B cell (primary cell): ENCODE measurements around the gene LRRC47. TPM values are rescaled to one million over a fixed set of nuclear protein-coding genes. Genes with fewer than 3 reads are reported as not detected.
"Not testable (repeated sequence)": the region's sequence is repeated elsewhere in the genome, so short reads cannot be mapped to it uniquely, and the experiment has no call there.

Experiments
- ATAC-seq: fragments of 200-7000 bp; cut with Tn5 transposase; one replicate; pipeline ENCODE4 v1.10.0; 2021; ENCODE audit warnings: low read depth, mild to moderate bottlenecking, moderate number of reproducible peaks, moderate library complexity
- CTCF ChIA-PET: fragments of 350-600 bp; sonication (Branson Sonifier 250); formaldehyde crosslinking; loops from one replicate; lab custom pipeline; 2021; ENCODE audit warnings: antibody characterized with exemption, inconsistent platforms; lab: Charles Lee
- POLR2A ChIA-PET: fragments of 350-600 bp; sonication (Branson Sonifier 250); formaldehyde crosslinking; loops from one replicate; lab custom pipeline; 2021; ENCODE audit warnings: antibody characterized with exemption; lab: Charles Lee
- DNase-seq: peaks from one replicate; pipeline ENCODE4 v3.0.0; 2013
- H2AFZ ChIP-seq: 2 replicates; pipeline ENCODE4 v1.6.1; 2012; ENCODE audit warnings: mild to moderate bottlenecking, low read depth, low read length; ENCODE audit not compliant: insufficient read depth, poor library complexity, severe bottlenecking
- H3K27ac ChIP-seq, 2 donors: 1 replicate in 1 of 2; 2 replicates in 1 of 2; pipeline ENCODE4 v1.5.1; 2012 to 2013; ENCODE audit warnings: low read length in 2 of 2, mild to moderate bottlenecking in 2 of 2, moderate library complexity in 1 of 2
- H3K27me3 ChIP-seq, 4 experiments: fragments of 200-600 bp in 1 of 4; sonication (generic) in 1 of 4; replicated peaks in 1 of 4; 1 replicate in 2 of 4; 2 replicates in 2 of 4; pipeline versions ENCODE4 v1.6.1 to v1.7.0; 2013 to 2016; ENCODE audit warnings: low read length in 3 of 4, mild to moderate bottlenecking in 2 of 4, mixed read lengths in 1 of 4, moderate library complexity in 1 of 4; ENCODE audit not compliant: insufficient read depth in 4 of 4, control insufficient read depth in 3 of 4; ENCODE audit errors: control extremely low read depth in 1 of 4
- H3K36me3 ChIP-seq, 2 experiments: replicated peaks in 1 of 2; 1 replicate in 1 of 2; 2 replicates in 1 of 2; pipeline versions ENCODE4 v1.6.1 to v1.7.1; 2013; ENCODE audit warnings: low read length in 1 of 2; ENCODE audit not compliant: insufficient read depth in 2 of 2, control insufficient read depth in 1 of 2; ENCODE audit errors: control extremely low read depth in 1 of 2, extremely low read depth in 1 of 2
- H3K4me1 ChIP-seq, 2 donors: fragments of 200-600 bp in 1 of 2; sonication (generic) in 1 of 2; 1 replicate in 1 of 2; 2 replicates in 1 of 2; pipeline versions ENCODE4 v1.5.1 to v1.6.1; 2013 to 2017; ENCODE audit warnings: low read length in 2 of 2; ENCODE audit not compliant: control insufficient read depth in 2 of 2, insufficient read depth in 2 of 2
- H3K4me2 ChIP-seq: replicated peaks from 2 replicates; pipeline ENCODE3; 2012; ENCODE audit warnings: mild to moderate bottlenecking, low read depth, low read length; ENCODE audit not compliant: poor library complexity, severe bottlenecking
- H3K4me3 ChIP-seq, 5 experiments: fragments of 200-600 bp in 1 of 5; sonication (generic) in 1 of 5; 1 replicate in 3 of 5; 2 replicates in 2 of 5; pipeline versions ENCODE4 v1.5.1 to v1.7.0; 2011 to 2016; ENCODE audit warnings: low read length in 4 of 5, mild to moderate bottlenecking in 4 of 5, low read depth in 2 of 5, control low read depth in 1 of 5, moderate library complexity in 1 of 5; ENCODE audit not compliant: insufficient read depth in 1 of 5; ENCODE audit errors: control extremely low read depth in 1 of 5, extremely low read depth in 1 of 5
- H3K79me2 ChIP-seq: fragments of 200-600 bp; sonication (generic); one replicate; pipeline ENCODE4 v1.6.0; 2016; ENCODE audit warnings: low read length; ENCODE audit not compliant: control insufficient read depth, insufficient read depth
- H3K9ac ChIP-seq: fragments of 200-600 bp; sonication (generic); 2 replicates; pipeline ENCODE4 v1.6.1; 2017; ENCODE audit warnings: mild to moderate bottlenecking, low read length, moderate library complexity
- H3K9me3 ChIP-seq, 3 donors: one replicate each; pipeline versions ENCODE4 v1.6.1 to v1.7.1; 2013; ENCODE audit warnings: low read length in 2 of 3; ENCODE audit not compliant: control insufficient read depth in 2 of 3, insufficient read depth in 1 of 3; ENCODE audit errors: control extremely low read depth in 1 of 3
- H4K20me1 ChIP-seq: 2 replicates; pipeline ENCODE4 v1.6.0; 2012; ENCODE audit warnings: mild to moderate bottlenecking, low read length; ENCODE audit not compliant: insufficient read depth, control insufficient read depth, poor library complexity, severe bottlenecking
- H3K27ac Mint-ChIP-seq: one replicate; pipeline ENCODE4 v1.8.0; 2021; ENCODE audit warnings: mixed read lengths
- H3K27me3 Mint-ChIP-seq: one replicate; pipeline ENCODE4 v1.8.0; 2021; ENCODE audit warnings: mixed read lengths
- H3K4me1 Mint-ChIP-seq: one replicate; pipeline ENCODE4 v1.8.0; 2021; ENCODE audit warnings: mixed read lengths
- H3K4me3 Mint-ChIP-seq: one replicate; pipeline ENCODE4 v1.8.0; 2021; ENCODE audit warnings: mixed read lengths
- H3K9me3 Mint-ChIP-seq: one replicate; pipeline ENCODE4 v1.8.0; 2022; ENCODE audit warnings: mixed read lengths; ENCODE audit not compliant: insufficient read depth
- EZH2 ChIP-seq: IDR thresholded peaks from 2 replicates; pipeline ENCODE4 v1.6.1; 2012; ENCODE audit warnings: borderline replicate concordance, low read depth, mild to moderate bottlenecking, moderate library complexity, low read length; ENCODE audit not compliant: insufficient read depth, poor library complexity, severe bottlenecking
- WGBS: methylation state at CpG from one replicate; pipeline ENCODE4 v1.1.5; 2013; ENCODE audit warnings: missing lambda C conversion rate; ENCODE audit not compliant: insufficient coverage; 5-methylcytosine and 5-hydroxymethylcytosine counted together
- intact Hi-C: fragments of 100-400 bp; cut with micrococcal nuclease; formaldehyde crosslinking; loops from one replicate; pipeline ENCODE4 v1.10.0; 2022
- polyA plus RNA-seq: library from polyadenylated mRNA; depleted of rRNA; stranded (reverse); fragments of >200 nt; gene quantifications from 2 replicates; pipeline ENCODE4 v1.2.3, GENCODE V29; 2012
- total RNA-seq, 2 donors: library from RNA; stranded (reverse); fragments of 120-200 nt in 1 of 2; gene quantifications; 1 replicate in 1 of 2; 2 replicates in 1 of 2; pipeline versions ENCODE4 v1.2.3 to v1.2.4, GENCODE V29; 2013 to 2022
- TF ChIP-seq, protein P1 (sequence below): fragments of 200-600 bp; IDR thresholded peaks from one replicate; pipeline ENCODE4 v1.8.0; 2022; ENCODE audit warnings: antibody characterized with exemption, mild to moderate bottlenecking

LRRC47 gene
- total and polyA plus RNA-seq, 2 donors (not counting 1 experiment from before 2014, with no cell fraction given), result 16.7 to 48.2 TPM

DNA sequence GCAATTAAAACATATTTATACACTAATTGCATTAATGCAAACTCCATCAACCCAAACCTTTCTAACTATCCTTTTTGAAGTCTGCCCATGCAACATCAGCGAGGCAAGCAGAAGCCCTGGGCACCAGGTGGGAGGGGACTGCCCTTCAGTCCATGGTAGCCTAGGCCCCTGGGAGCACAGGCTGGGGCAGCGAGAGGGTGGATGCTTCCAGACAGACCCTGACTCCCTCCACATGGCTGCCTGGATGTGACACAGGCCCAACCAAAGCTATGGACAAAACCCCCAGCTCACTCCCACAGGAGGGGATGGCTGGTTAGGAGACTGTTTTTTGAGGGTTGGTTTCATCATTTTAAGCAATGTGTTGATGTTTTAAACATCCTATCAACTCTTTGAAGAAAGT is 17.8 kb upstream of the LRRC47 start:
- TF ChIP-seq EZH2, result no peak
- TF ChIP-seq, protein P1, sequence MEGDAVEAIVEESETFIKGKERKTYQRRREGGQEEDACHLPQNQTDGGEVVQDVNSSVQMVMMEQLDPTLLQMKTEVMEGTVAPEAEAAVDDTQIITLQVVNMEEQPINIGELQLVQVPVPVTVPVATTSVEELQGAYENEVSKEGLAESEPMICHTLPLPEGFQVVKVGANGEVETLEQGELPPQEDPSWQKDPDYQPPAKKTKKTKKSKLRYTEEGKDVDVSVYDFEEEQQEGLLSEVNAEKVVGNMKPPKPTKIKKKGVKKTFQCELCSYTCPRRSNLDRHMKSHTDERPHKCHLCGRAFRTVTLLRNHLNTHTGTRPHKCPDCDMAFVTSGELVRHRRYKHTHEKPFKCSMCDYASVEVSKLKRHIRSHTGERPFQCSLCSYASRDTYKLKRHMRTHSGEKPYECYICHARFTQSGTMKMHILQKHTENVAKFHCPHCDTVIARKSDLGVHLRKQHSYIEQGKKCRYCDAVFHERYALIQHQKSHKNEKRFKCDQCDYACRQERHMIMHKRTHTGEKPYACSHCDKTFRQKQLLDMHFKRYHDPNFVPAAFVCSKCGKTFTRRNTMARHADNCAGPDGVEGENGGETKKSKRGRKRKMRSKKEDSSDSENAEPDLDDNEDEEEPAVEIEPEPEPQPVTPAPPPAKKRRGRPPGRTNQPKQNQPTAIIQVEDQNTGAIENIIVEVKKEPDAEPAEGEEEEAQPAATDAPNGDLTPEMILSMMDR, result no peak
- ATAC-seq (no peak), DNase-seq (no peak)
- no peaks in the 10 kb centered on the region for H4K20me1 ChIP-seq
- Mint-ChIP-seq H3K27ac (no peak overlapping the region), H3K27me3 (no peaks in the 10 kb centered on the region), H3K9me3 (no peaks in the 10 kb centered on the region), H3K4me1 (no peaks in the 10 kb centered on the region), H3K4me3 (no peak overlapping the region)
- POLR2A ChIA-PET, result no interaction called here
- no peak overlapping the region for H3K4me3 ChIP-seq
- no peaks in the 10 kb centered on the region for H3K79me2 ChIP-seq
- H3K27me3 ChIP-seq, result no peaks in the 10 kb centered on the region
- no peak overlapping the region for H3K4me2 ChIP-seq
- peaks cover 0 to 18% of the 10 kb centered on the region in 2 experiments for H3K36me3 ChIP-seq
- CTCF ChIA-PET, result no interaction called here
- H3K4me1 ChIP-seq, result no peaks in the 10 kb centered on the region
- H3K9ac ChIP-seq, result no peak overlapping the region
- H3K27ac ChIP-seq, result no peak overlapping the region
- no peak overlapping the region for H2AFZ ChIP-seq
- WGBS, result 83% methylated on average over 1 of the region's 2 CpGs
- H3K9me3 ChIP-seq, result no peaks in the 10 kb centered on the region
- intact Hi-C loops, result no loop called here

- H3K4me1 Mint-ChIP-seq, result no peaks in the 10 kb centered on the region
- peaks cover 0 to 7% (median 0%) of the 10 kb centered on the region in 3 donors for H3K9me3 ChIP-seq
- WGBS, result no CpG with 5 or more reads among the region's 2 CpGs
- no peak overlapping the region for H2AFZ ChIP-seq
- CTCF ChIA-PET, result no interaction called here
- intact Hi-C loops, result no loop called here
- peaks cover 3% of the 10 kb centered on the region for H3K27me3 Mint-ChIP-seq
- H4K20me1 ChIP-seq, result no peaks in the 10 kb centered on the region
- H3K4me2 ChIP-seq, result no peak overlapping the region
- no peak overlapping the region for H3K27ac ChIP-seq
- peaks cover 0 to 18% of the 10 kb centered on the region in 2 experiments for H3K36me3 ChIP-seq
- no peaks in the 10 kb centered on the region for H3K27me3 ChIP-seq
- H3K27ac Mint-ChIP-seq, result no peak overlapping the region
- ATAC-seq, result no peak
- H3K4me1 ChIP-seq, result no peaks in the 10 kb centered on the region
- no peak overlapping the region for H3K4me3 Mint-ChIP-seq
- no peaks in the 10 kb centered on the region for H3K79me2 ChIP-seq
- no peak for TF ChIP-seq EZH2
- TF ChIP-seq, protein P1, result no peak
- no peak for DNase-seq
- H3K9me3 Mint-ChIP-seq, result no peaks in the 10 kb centered on the region
- no peak overlapping the region for H3K4me3 ChIP-seq
- POLR2A ChIA-PET, result no interaction called here
- H3K9ac ChIP-seq, result no peak overlapping the region
These were observed 15.3 kb upstream of the LRRC47 start for GRCh38 chr1:3811595-3811911.

DNA sequence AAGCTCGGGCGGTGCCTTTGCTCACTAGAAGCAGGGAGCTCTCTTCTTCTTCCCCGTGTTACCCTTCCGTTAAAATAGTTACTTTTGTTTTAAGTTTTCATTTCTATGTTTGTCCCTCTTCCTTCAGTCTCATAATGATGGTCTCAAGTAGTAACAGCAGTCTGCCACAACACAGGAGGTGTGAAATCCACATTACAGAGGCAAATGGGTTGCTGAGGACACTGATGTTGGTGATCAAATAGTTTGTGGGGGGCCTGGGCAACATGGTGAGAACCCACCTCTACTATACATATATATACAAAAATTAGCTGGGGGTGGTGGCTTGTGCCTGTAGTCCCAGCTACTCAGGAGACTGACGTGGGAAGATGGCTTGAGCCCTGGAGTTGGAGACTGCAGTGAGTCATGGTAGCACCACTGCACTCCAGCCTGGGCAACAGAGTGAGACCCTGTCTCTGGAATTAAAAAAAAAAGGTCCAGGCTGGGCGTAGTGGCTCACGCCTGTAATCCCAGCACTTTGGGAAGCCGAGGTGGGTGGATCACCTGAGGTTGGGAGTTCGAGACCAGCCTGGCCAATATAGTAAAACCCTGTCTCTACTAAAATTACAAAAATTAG is 14.0 kb upstream of the LRRC47 start:
- H3K4me3 Mint-ChIP-seq, H3K4me1 Mint-ChIP-seq, H3K27ac Mint-ChIP-seq, CTCF ChIA-PET, H3K27me3 Mint-ChIP-seq, H3K79me2 ChIP-seq, H3K9ac ChIP-seq, intact Hi-C loops, H3K27ac ChIP-seq, H2AFZ ChIP-seq, DNase-seq, ATAC-seq, H3K4me1 ChIP-seq, H3K27me3 ChIP-seq, H4K20me1 ChIP-seq, H3K4me2 ChIP-seq, H3K9me3 ChIP-seq, H3K9me3 Mint-ChIP-seq, H3K4me3 ChIP-seq, POLR2A ChIA-PET: not testable (repeated sequence)
- WGBS, result 83% methylated on average over 3 of the region's 9 CpGs
- peaks cover 0 to 15% of the 10 kb centered on the region in 2 experiments for H3K36me3 ChIP-seq
